Measurements from ENCODE around the gene ADAMTS2.

The ADAMTS2 gene

DNA sequence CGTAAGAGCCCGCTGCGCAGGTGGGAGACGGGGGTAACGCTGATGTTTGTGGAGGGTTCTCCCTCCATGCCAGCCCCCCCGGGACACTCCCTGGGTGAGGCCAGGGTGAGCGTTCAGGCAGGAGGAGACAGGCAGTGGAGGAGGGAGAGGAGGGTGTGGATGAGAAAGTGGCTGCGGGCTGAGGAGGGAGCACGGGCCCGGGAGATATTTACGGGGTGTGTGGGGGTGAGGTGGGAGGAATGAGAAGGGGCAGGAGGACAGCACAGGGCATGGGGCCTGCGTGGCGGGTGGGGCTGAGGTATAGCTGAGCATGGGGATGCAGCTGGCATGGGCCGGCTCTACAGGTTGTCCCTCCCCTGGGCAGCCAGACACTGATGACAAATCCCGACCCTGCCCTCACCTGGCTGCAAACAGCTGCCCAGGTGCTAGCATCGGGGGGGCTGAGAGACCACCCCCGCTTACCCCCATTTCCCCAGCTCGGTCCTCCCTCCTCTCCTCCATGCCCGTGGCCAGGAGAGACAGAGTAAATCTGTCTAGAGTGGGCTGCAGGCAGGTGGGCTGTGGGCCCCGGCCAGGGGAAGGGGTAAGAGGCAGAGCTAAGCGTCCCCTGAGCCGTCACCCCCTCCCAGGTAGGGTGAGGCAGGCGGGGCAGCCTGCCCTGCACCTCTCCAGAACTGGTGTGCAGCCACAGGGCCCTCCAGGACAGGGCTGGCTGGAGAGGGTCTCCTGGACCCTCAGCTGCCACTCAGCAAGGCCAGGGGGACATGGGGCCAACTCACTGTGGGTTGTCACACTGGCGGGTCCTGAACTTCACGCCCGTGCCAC lies 205.9 kb downstream of the ADAMTS2 start:
- Histone ChIP-seq H4K20me1 (ENCODE audit: insufficient read depth, low read length) (no peaks in the 10 kb centered on the region), H3K36me3 (ENCODE audit: insufficient read depth, low read length) (no peaks in the 10 kb centered on the region), H3K9me3 (ENCODE audit: insufficient read depth, low read length, severe bottlenecking) (no peaks in the 10 kb centered on the region), H3K27ac (ENCODE audit: low read length) (no peak overlapping the region), H3K4me1 (ENCODE audit: insufficient read depth, low read length) (peaks cover 6% of the 10 kb centered on the region; the same call in 1 of the 2 replicates), H2AFZ (ENCODE audit: low read depth, low read length) (no peak overlapping the region), H3K27me3 (ENCODE audit: insufficient read depth, low read length, poor library complexity) (no peaks in the 10 kb centered on the region), H3K79me2 (ENCODE audit: insufficient read depth, low read length) (no peaks in the 10 kb centered on the region), H3K4me3 (ENCODE audit: low read depth in 1 of 2, low read length in 2 of 2) (no peak overlapping the region), H3K4me2 (ENCODE audit: insufficient read depth, low read length) (no peak overlapping the region), H3K9ac (ENCODE audit: low read depth, low read length) (no peak overlapping the region)
- no peak for ATAC-seq (ENCODE audit: insufficient read depth, low read depth)
- no peak for DNase-seq
- TF ChIP-seq, protein P1, sequence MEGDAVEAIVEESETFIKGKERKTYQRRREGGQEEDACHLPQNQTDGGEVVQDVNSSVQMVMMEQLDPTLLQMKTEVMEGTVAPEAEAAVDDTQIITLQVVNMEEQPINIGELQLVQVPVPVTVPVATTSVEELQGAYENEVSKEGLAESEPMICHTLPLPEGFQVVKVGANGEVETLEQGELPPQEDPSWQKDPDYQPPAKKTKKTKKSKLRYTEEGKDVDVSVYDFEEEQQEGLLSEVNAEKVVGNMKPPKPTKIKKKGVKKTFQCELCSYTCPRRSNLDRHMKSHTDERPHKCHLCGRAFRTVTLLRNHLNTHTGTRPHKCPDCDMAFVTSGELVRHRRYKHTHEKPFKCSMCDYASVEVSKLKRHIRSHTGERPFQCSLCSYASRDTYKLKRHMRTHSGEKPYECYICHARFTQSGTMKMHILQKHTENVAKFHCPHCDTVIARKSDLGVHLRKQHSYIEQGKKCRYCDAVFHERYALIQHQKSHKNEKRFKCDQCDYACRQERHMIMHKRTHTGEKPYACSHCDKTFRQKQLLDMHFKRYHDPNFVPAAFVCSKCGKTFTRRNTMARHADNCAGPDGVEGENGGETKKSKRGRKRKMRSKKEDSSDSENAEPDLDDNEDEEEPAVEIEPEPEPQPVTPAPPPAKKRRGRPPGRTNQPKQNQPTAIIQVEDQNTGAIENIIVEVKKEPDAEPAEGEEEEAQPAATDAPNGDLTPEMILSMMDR (IDR thresholded peaks at IDR 0.05; ENCODE audit: borderline replicate concordance, extremely low read depth, low read length, poor library complexity, severe bottlenecking), result no peak
- no peak for TF ChIP-seq EZH2 (IDR thresholded peaks at IDR 0.05; ENCODE audit: borderline replicate concordance, low read depth, low read length, severe bottlenecking)

DNA sequence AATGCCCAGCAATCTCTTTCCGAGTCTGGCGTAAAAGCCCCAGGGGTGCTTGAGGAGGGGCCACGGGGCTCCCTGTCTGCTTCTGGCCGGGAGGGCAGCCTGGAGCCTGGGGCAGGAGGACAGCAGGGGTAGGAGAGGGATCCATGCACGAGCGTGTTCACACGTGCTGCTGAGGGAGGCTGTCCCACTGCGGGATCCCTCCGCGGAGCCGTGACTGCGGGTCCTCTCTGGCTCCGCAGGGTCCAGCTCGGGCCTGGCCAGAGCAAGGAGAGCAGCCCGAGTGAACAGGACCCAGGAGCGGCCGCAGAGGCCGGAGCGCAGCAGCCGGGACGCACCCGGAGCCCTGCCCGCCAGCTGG lies 206.7 kb downstream of the ADAMTS2 start:
- TF ChIP-seq, protein P1 (IDR thresholded peaks at IDR 0.05; ENCODE audit: borderline replicate concordance, extremely low read depth, low read length, poor library complexity, severe bottlenecking), result no peak
- Histone ChIP-seq H3K27me3 (ENCODE audit: insufficient read depth, low read length, poor library complexity) (no peaks in the 10 kb centered on the region), H3K9ac (ENCODE audit: low read depth, low read length) (no peak overlapping the region), H3K79me2 (ENCODE audit: insufficient read depth, low read length) (no peaks in the 10 kb centered on the region), H3K4me3 (ENCODE audit: low read depth in 1 of 2, low read length in 2 of 2) (no peak overlapping the region), H3K36me3 (ENCODE audit: insufficient read depth, low read length) (no peaks in the 10 kb centered on the region), H3K9me3 (ENCODE audit: insufficient read depth, low read length, severe bottlenecking) (no peaks in the 10 kb centered on the region), H3K4me1 (ENCODE audit: insufficient read depth, low read length) (peaks cover 6% of the 10 kb centered on the region; the same call in 1 of the 2 replicates), H2AFZ (ENCODE audit: low read depth, low read length) (no peak overlapping the region), H3K4me2 (ENCODE audit: insufficient read depth, low read length) (no peak overlapping the region), H4K20me1 (ENCODE audit: insufficient read depth, low read length) (no peaks in the 10 kb centered on the region), H3K27ac (ENCODE audit: low read length) (no peak overlapping the region)
- no peak for DNase-seq
- ATAC-seq (ENCODE audit: insufficient read depth, low read depth), result no peak

DNA sequence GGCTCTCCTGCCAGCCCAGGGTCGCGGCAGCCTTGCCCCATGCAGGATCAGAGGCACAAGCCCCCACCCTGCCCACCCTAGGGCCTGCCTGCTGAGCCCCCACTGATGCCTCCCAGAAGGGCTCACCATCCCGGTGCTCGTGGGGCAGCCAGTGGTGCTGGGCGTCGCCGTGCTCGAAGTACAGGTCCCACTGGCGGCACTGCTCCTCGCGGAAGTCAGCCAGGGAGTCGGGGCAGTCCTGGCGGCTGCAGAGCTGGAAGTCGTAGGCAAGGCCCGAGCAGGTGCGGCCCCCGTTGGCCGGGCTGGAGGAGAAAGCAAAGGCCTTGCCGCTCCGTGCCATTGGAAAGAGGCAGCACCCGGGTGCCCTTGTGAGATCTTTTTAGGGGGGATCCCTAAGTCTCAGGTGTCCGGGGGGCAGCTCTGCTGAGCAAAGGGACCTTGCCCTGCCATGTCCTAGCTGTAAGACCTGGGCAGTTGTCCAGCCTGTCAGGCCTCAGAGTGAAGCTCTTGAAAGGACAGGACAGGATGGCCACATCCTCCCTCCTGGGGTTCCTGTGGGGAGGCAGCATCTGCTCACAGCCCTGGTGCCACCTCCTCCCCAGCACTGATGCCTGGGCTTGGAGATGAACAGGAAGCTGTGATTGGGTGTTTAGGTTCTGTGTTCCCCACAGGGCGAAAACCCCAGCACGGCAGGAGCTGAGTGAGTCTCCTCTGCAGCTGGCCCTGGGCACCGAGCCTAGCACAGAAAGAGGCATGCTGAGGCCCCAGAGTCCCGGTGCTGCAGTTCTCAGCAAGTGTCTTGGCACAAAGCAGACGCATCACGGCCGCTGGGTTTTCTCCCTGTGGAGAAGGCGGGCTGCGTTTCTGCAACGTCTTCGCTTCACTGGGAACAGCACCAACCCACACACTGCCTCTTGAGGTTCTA lies 207.4 kb downstream of the ADAMTS2 start:
- DNase-seq, result no peak
- no peak overlapping the region for H3K9ac ChIP-seq (ENCODE audit: low read depth, low read length)

More for the DNA sequence above, 207.4 kb downstream of the ADAMTS2 start:
- ATAC-seq (ENCODE audit: insufficient read depth, low read depth), result no peak
- H3K4me2 ChIP-seq (ENCODE audit: insufficient read depth, low read length), result no peak overlapping the region
- H3K79me2 ChIP-seq (ENCODE audit: insufficient read depth, low read length), result no peaks in the 10 kb centered on the region
- H3K36me3 ChIP-seq (ENCODE audit: insufficient read depth, low read length), result no peaks in the 10 kb centered on the region
- no peak overlapping the region for H2AFZ ChIP-seq (ENCODE audit: low read depth, low read length)
- H3K4me3 ChIP-seq (ENCODE audit: low read depth in 1 of 2, low read length in 2 of 2), result no peak overlapping the region
- no peak overlapping the region for H3K27ac ChIP-seq (ENCODE audit: low read length)
- no peaks in the 10 kb centered on the region for H3K27me3 ChIP-seq (ENCODE audit: insufficient read depth, low read length, poor library complexity)
- TF ChIP-seq, protein P1 (IDR thresholded peaks at IDR 0.05; ENCODE audit: borderline replicate concordance, extremely low read depth, low read length, poor library complexity, severe bottlenecking), result no peak
- TF ChIP-seq EZH2 (IDR thresholded peaks at IDR 0.05; ENCODE audit: borderline replicate concordance, low read depth, low read length, severe bottlenecking), result no peak
- H3K9me3 ChIP-seq (ENCODE audit: insufficient read depth, low read length, severe bottlenecking), result no peaks in the 10 kb centered on the region
- H3K4me1 ChIP-seq (ENCODE audit: insufficient read depth, low read length), result peaks cover 5% of the 10 kb centered on the region; the same call in 1 of the 2 replicates
- no peaks in the 10 kb centered on the region for H4K20me1 ChIP-seq (ENCODE audit: insufficient read depth, low read length)

Data from DND-41 (cell line).